GM12892 (cell line): ENCODE data around the gene LZTS2.

Experiments
- DNase-seq: peaks from one replicate; pipeline ENCODE4 v3.0.0; 2011; ENCODE audit not compliant: insufficient read length
- FAIRE-seq: peaks from 2 replicates; lab custom pipeline; 2011; peaks lifted over from hg19 to GRCh38; lab: Jason Lieb, UNC
- POLR2A ChIP-seq: IDR thresholded peaks from 2 replicates; pipeline ENCODE4 v1.6.1; 2011; ENCODE audit warnings: low read depth, low read length, control low read depth
- POLR2AphosphoS5 ChIP-seq: IDR thresholded peaks from 2 replicates; pipeline ENCODE4 v1.6.1; 2011; ENCODE audit warnings: low read depth, low read length, control low read depth
- TAF1 ChIP-seq: IDR thresholded peaks from 2 replicates; pipeline ENCODE4 v1.6.1; 2011; ENCODE audit warnings: low read depth, mild to moderate bottlenecking, control low read depth, low read length, borderline replicate concordance

The LZTS2 gene

GRCh38 chr10:100993986-100994708 is 5.5 kb upstream of the LZTS2 start:
- FAIRE-seq: no peak
- no peak for DNase-seq

GRCh38 chr10:100995181-100995580 is 4.4 kb upstream of the LZTS2 start:
- TF ChIP-seq TAF1 (no peak), POLR2AphosphoS5 (no peak), POLR2A (no peak)
- FAIRE-seq (no peak), DNase-seq (no peak)

More at GRCh38 chr10:100993986-100994708, 5.5 kb upstream of the LZTS2 start:
- TF ChIP-seq POLR2AphosphoS5 (no peak), POLR2A (no peak), TAF1 (no peak)

GRCh38 chr10:100996678-100997359 is 2.8 kb upstream of the LZTS2 start:
- no peak for TF ChIP-seq TAF1
- TF ChIP-seq POLR2A: no peak
- TF ChIP-seq POLR2AphosphoS5: no peak
- DNase-seq: peak; percentile 67
- no peak for FAIRE-seq

GRCh38 chr10:100997360-100998182 is 2.0 kb upstream of the LZTS2 start:
- no peak for TF ChIP-seq POLR2AphosphoS5
- no peak for TF ChIP-seq TAF1
- TF ChIP-seq POLR2A: no peak
- DNase-seq (peak; percentile 80), FAIRE-seq (peak; percentile 42)

- no peak for TF ChIP-seq POLR2AphosphoS5
- TF ChIP-seq POLR2A: no peak
- TF ChIP-seq TAF1: no peak
- DNase-seq (peak; percentile 74), FAIRE-seq (peak; percentile 92)
Observed at GRCh38 chr10:100998183-100998990, 1.2 kb upstream of the LZTS2 start.

DNA sequence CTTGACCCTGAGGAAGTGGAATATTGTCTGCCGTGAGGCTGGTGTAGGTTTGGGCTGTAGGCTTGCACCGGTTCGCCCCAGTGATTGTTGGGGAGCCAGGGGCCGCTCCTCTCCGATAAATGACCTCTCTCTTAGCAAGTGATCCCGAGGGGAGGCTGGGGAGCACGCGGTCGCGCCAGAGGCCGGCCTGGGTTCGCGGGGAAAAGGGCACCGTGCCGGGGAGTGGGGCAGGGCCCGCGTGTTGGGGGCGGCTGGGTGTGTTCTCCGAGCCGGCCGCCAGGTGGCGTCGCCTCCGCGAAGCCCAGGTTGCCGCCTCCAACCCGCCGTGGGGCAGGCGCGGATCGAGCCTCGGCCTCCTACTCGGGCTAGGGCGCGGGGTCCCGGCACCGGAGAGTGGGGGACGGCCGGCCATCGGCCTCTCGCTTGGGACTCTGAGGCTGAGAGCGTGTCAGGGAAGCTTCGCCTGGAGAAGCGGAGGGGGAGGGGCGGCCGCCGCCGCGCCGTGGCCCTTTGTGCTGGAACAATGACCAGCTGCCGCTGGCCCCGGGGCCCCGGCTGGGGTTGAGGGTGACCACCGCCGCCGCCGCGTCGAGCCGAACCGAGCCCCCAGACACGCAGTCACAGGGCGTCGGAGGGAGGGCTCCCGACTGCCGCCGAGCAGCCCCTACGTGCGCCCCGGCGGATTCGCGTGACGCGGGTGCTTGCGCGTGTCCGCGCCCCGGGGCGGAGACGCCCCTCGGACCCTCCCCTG is 442 bp upstream of the LZTS2 start:
- DNase-seq: peak; percentile 94
- TF ChIP-seq POLR2AphosphoS5 (no peak), POLR2A (0 out of 2 replicates have a peak, but pooled peaks have one; percentile 31)
- FAIRE-seq: no peak

DNA sequence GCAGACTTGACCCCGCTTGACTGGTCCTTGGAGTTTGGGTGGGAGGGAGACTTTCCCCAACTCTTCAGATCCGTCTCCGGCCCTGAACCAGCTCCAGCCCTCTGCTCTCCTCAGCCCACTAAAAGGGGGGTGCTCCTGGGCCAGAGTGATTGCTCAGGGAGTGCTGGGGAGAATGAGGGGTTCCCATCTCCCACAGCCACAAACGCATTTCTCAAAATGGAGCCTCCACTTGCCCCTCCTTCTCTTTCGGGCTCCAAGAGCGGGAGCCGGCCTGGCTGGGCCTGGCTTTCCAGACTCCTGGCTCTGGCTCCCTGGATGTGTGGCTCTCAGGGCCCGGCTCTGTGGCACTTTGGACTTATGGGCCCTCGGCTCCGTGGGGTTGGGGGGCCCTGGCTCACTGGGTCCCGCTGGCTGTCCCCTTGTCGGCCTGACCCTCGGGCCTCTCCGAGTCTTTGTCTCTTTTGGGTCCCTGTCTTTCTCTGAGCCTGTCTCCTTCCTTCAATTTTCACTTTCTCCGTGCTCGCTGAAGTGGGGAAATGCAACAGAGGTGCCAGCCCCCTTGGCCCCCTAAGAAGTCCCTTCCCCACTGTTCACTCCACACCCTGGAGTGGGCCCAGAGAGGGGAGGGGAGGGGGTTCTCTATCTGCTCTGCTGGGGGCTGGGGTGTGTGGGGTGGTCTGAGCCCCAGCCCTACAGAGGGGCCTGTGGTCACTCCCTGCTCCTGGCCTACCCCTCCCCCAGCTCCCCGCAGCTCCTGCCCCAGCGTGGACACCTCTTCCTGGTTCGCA is 713 bp downstream of the LZTS2 start:
- FAIRE-seq: no peak
- DNase-seq: no peak
- TF ChIP-seq POLR2A (no peak), POLR2AphosphoS5 (no peak), TAF1 (no peak)

DNA sequence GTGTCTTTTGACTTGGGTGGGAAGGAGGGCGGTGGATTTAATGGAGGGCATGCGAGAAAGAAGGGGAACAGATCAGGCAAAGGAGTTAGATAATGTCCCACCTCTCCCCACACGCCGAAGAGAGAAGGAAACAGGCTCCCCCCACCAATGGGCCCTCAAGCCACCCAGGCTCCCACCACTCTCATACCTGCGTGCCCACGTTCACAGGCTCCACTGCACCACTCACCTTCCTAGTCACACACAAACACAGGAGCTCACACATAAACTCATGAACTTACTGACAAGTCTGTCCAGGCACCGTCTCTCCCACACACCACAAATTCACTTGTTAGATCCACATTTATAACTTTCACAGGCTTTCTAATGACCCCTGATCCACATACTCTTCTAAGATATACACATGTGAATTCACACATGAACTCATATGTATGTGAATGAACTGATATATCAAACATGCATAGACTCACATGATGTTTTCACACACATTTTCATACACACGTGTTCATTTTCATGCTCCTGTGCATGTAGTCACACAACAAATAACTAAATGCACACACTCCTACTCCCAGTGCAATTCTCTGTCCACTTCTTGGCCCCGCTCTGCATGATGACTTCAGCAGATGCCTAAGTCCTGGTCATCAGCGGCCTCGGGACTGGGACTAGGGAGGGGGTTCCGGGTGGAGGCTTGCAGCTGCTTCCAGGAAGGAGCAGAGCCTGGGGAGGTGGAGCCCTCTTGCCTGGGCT is 1.5 kb downstream of the LZTS2 start:
- no peak for TF ChIP-seq TAF1
- no peak for TF ChIP-seq POLR2A
- TF ChIP-seq POLR2AphosphoS5: no peak
- DNase-seq (no peak), FAIRE-seq (no peak)

DNA sequence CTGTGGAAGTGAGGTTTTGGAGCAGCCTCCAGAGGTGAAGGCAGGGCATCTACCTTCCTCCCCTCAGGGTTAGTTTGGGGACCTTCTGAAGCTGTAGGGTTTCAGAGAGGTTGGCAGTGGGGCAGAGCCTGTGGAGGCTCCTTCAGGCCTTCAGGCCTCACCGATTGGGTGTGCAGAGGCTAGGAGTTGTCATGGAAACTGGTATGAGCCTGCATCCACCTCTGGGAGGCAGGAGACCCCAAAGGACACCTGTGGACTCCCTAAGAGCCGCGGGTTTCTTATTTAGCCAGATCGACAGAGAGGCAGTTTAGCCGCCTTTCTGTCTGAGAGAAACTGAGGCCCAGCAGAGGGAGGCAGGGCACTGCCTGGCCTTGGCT is 2.0 kb downstream of the LZTS2 start:
- FAIRE-seq: no peak
- TF ChIP-seq POLR2A (no peak), POLR2AphosphoS5 (no peak), TAF1 (no peak)

GRCh38 chr10:101002456-101002855 is 2.8 kb downstream of the LZTS2 start:
- FAIRE-seq (no peak), DNase-seq (no peak)
- TF ChIP-seq POLR2AphosphoS5 (no peak), TAF1 (no peak), POLR2A (no peak)

More for the DNA sequence above, 2.0 kb downstream of the LZTS2 start:
- DNase-seq: no peak
